Right kidney (tissue), 1 donor: ENCODE results near the gene LALBA.
"Not testable (repeated sequence)": the region's sequence is repeated elsewhere in the genome, so short reads cannot be mapped to it uniquely, and the experiment has no call there.

Experiments used
- DNase-seq: peaks from one replicate; pipeline ENCODE4 v3.0.0-alpha.2; 2016

The LALBA gene

GRCh38 chr12:48527891-48528670, 41.8 kb downstream of the LALBA start:
- DNase-seq = no peak

- DNase-seq = no peak
Measured at GRCh38 chr12:48525332-48525731, 44.5 kb downstream of the LALBA start, which contains the start of gene OR8S1. TSS of gene OR8S1 (plus strand) at chr12:48525632. CDS start at chr12:48525632, 0 bp downstream.

GRCh38 chr12:48520381-48520780, 49.5 kb downstream of the LALBA start:
- DNase-seq = not testable (repeated sequence)
